Measurements from ENCODE around the gene DNASE2B. TPM values are rescaled to one million over a fixed set of nuclear protein-coding genes. Genes with fewer than 3 reads are reported as not detected.

The DNASE2B gene
- total and polyA plus RNA-seq, 2 experiments from 2014 or later, result not detected

GRCh38 chr1:84398175-84399155 lies at the start of gene DNASE2B (continued):
- no peak for TF ChIP-seq ETS1 (IDR thresholded peaks at IDR 0.05)

- no peak for DNase-seq (ENCODE audit: low spot score)
- Histone ChIP-seq H3K27ac (ENCODE audit: low read depth) (no peak overlapping the region), H3F3A (replicated peaks; ENCODE audit: low read depth) (no peaks in the 10 kb centered on the region), H2AFZ (no peak overlapping the region), H3K36me3 (ENCODE audit: insufficient read depth) (no peaks in the 10 kb centered on the region), H3K4me2 (no peak overlapping the region), H3K4me1 (ENCODE audit: insufficient read depth) (no peaks in the 10 kb centered on the region), H4K20me1 (replicated peaks; ENCODE audit: insufficient read depth) (no peaks in the 10 kb centered on the region), H3K9me2 (ENCODE audit: insufficient read depth) (0 out of 2 replicates have a peak, but pooled peaks cover 15% of the 10 kb centered on the region), H3K27me3 (ENCODE audit: insufficient read depth) (no peaks in the 10 kb centered on the region), H3K79me2 (replicated peaks; ENCODE audit: insufficient read depth) (no peaks in the 10 kb centered on the region), H3K4me3 (no peak overlapping the region)
- ATAC-seq, result no peak
- Mint-ChIP-seq H3K9me3 (no peaks in the 10 kb centered on the region), H3K27ac (no peak overlapping the region), H3K27me3 (ENCODE audit: insufficient read depth, low read depth, poor library complexity) (peaks cover 2% of the 10 kb centered on the region), H3K36me3 (ENCODE audit: low read depth) (no peaks in the 10 kb centered on the region), H3K4me1 (no peaks in the 10 kb centered on the region), H3K4me3 (no peak overlapping the region)
- no peak for TF ChIP-seq ETS1 (IDR thresholded peaks at IDR 0.05)
- no peak for TF ChIP-seq ZNF114 (CRISPR knock-in tag; IDR thresholded peaks at IDR 0.05)
- no peak for TF ChIP-seq CTCF (conservative IDR thresholded peaks at IDR 0.05; ENCODE audit: low read depth in 2 of 2)
- TF ChIP-seq STAT1 (IDR thresholded peaks at IDR 0.05; ENCODE audit: unreplicated experiment), result no peak
- TF ChIP-seq EZH2phosphoT487 (IDR thresholded peaks at IDR 0.05; ENCODE audit: unreplicated experiment), result no peak
- TF ChIP-seq, protein P1, sequence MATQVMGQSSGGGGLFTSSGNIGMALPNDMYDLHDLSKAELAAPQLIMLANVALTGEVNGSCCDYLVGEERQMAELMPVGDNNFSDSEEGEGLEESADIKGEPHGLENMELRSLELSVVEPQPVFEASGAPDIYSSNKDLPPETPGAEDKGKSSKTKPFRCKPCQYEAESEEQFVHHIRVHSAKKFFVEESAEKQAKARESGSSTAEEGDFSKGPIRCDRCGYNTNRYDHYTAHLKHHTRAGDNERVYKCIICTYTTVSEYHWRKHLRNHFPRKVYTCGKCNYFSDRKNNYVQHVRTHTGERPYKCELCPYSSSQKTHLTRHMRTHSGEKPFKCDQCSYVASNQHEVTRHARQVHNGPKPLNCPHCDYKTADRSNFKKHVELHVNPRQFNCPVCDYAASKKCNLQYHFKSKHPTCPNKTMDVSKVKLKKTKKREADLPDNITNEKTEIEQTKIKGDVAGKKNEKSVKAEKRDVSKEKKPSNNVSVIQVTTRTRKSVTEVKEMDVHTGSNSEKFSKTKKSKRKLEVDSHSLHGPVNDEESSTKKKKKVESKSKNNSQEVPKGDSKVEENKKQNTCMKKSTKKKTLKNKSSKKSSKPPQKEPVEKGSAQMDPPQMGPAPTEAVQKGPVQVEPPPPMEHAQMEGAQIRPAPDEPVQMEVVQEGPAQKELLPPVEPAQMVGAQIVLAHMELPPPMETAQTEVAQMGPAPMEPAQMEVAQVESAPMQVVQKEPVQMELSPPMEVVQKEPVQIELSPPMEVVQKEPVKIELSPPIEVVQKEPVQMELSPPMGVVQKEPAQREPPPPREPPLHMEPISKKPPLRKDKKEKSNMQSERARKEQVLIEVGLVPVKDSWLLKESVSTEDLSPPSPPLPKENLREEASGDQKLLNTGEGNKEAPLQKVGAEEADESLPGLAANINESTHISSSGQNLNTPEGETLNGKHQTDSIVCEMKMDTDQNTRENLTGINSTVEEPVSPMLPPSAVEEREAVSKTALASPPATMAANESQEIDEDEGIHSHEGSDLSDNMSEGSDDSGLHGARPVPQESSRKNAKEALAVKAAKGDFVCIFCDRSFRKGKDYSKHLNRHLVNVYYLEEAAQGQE (IDR thresholded peaks at IDR 0.05; ENCODE audit: unreplicated experiment), result no peak
- TF ChIP-seq EZH2 (IDR thresholded peaks at IDR 0.05; ENCODE audit: low read depth, unreplicated experiment), result no peak
- no peak for TF ChIP-seq POLR2AphosphoS5 (IDR thresholded peaks at IDR 0.05; ENCODE audit: low read depth)
Measured at GRCh38 chr1:84348759-84349158, 49.5 kb upstream of the DNASE2B start.
